ENCODE results near the gene PTPRN2.

Gene PTPRN2

DNA sequence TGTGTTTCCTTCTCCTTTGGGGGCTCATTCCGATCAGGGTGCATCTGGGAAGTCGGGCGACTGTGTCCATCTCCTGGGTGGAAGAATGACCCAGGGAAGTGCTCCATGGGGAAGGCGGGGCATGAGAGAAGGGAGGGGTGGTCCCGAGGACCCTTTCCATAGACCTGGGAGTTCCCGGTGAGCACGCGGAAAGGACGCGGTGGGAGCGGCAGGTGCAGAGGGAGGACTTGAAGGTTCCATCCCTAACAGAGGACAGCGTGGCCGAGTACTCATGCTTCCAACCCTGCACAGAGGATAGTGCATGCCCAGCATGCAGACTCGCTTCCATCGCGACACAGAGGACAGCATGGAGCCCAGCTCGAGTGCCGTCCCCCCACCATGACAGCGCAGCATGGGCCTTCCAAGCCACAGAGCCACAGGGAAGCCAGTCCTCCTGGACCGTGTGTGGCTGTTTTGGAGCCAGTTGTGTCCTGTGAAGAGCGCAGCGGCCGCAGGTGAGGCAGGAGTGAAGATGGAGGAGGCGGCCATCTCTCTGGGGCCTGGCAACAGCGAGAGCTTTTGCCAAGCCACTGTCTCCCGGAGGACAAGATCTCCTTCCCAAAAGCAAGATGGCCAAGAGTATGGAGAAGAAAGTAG is 969.4 kb downstream of the PTPRN2 start:
- peaks cover 20% of the 10 kb centered on the region for H3K4me1 Mint-ChIP-seq (ENCODE audit: low read depth)
- no peaks in the 10 kb centered on the region for H3K36me3 Mint-ChIP-seq (ENCODE audit: low read depth)
- DNase-seq: no peak
- H3K4me3 Mint-ChIP-seq: no peak overlapping the region
- H3K27ac Mint-ChIP-seq: no peak overlapping the region
- H3K9me3 Mint-ChIP-seq: no peaks in the 10 kb centered on the region
- peaks cover 3% of the 10 kb centered on the region for H3K27me3 Mint-ChIP-seq

- H3K9me3 Mint-ChIP-seq: no peaks in the 10 kb centered on the region
- H3K4me3 Mint-ChIP-seq: no peak overlapping the region
- H3K27ac Mint-ChIP-seq: no peak overlapping the region
- H3K27me3 Mint-ChIP-seq: peaks cover 3% of the 10 kb centered on the region
- peaks cover 17% of the 10 kb centered on the region for H3K4me1 Mint-ChIP-seq (ENCODE audit: low read depth)
- no peaks in the 10 kb centered on the region for H3K36me3 Mint-ChIP-seq (ENCODE audit: low read depth)
- no peak for DNase-seq
Observed at GRCh38 chr7:157617401-157617800, 970.2 kb downstream of the PTPRN2 start.

DNA sequence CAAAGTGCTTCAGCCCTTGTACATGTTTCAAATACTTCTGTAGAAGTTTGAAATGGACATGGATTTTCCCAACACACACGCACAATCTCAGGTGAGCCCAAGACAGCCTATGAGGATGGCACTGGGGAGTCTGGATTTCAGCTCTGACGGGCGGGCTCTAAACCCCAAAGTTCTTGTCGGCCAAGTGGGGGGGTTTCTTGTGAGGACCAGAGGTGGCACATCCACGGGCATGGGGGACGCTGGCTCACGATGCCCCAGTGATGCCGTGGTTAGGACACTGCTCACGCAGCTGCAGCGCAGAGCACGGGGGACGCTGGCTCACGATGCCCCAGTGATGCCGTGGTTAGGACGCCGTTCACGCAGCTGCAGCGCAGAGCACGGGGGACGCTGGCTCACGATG is 970.7 kb downstream of the PTPRN2 start:
- H3K27me3 Mint-ChIP-seq: no peaks in the 10 kb centered on the region
- no peaks in the 10 kb centered on the region for H3K36me3 Mint-ChIP-seq (ENCODE audit: low read depth)
- peaks cover 17% of the 10 kb centered on the region for H3K4me1 Mint-ChIP-seq (ENCODE audit: low read depth)
- no peaks in the 10 kb centered on the region for H3K9me3 Mint-ChIP-seq
- H3K27ac Mint-ChIP-seq: no peak overlapping the region
- no peak for DNase-seq
- H3K4me3 Mint-ChIP-seq: no peak overlapping the region

DNA sequence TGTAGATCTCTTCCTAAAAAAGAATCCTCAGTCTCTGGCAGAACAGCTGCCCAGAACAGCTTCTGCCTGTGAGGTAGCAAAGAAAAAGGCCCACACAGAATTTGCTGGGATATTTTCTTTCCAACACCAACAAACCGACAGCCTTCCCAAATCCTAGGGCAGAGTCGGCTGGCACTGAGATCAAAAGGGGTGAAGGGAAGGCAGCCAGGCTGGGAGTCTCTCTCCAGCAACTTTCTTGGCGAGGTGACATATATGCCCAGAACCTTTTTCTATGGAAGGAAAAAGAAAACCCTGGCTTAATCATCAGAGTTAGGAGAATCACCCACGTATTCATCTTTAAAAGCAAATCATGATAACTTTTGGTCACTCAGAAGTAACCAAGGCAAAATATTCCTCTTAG is 971.2 kb downstream of the PTPRN2 start:
- no peaks in the 10 kb centered on the region for H3K9me3 Mint-ChIP-seq
- no peaks in the 10 kb centered on the region for H3K27me3 Mint-ChIP-seq
- peaks cover 13% of the 10 kb centered on the region for H3K4me1 Mint-ChIP-seq (ENCODE audit: low read depth)
- no peak overlapping the region for H3K4me3 Mint-ChIP-seq
- no peak for DNase-seq
- no peaks in the 10 kb centered on the region for H3K36me3 Mint-ChIP-seq (ENCODE audit: low read depth)
- no peak overlapping the region for H3K27ac Mint-ChIP-seq

- peaks cover 12% of the 10 kb centered on the region for H3K4me1 Mint-ChIP-seq (ENCODE audit: low read depth)
- no peak overlapping the region for H3K27ac Mint-ChIP-seq
- H3K4me3 Mint-ChIP-seq: no peak overlapping the region
- no peaks in the 10 kb centered on the region for H3K9me3 Mint-ChIP-seq
- no peak for DNase-seq
- H3K27me3 Mint-ChIP-seq: no peaks in the 10 kb centered on the region
- H3K36me3 Mint-ChIP-seq (ENCODE audit: low read depth): no peaks in the 10 kb centered on the region
Observed at GRCh38 chr7:157615852-157616251, 971.8 kb downstream of the PTPRN2 start.

DNA sequence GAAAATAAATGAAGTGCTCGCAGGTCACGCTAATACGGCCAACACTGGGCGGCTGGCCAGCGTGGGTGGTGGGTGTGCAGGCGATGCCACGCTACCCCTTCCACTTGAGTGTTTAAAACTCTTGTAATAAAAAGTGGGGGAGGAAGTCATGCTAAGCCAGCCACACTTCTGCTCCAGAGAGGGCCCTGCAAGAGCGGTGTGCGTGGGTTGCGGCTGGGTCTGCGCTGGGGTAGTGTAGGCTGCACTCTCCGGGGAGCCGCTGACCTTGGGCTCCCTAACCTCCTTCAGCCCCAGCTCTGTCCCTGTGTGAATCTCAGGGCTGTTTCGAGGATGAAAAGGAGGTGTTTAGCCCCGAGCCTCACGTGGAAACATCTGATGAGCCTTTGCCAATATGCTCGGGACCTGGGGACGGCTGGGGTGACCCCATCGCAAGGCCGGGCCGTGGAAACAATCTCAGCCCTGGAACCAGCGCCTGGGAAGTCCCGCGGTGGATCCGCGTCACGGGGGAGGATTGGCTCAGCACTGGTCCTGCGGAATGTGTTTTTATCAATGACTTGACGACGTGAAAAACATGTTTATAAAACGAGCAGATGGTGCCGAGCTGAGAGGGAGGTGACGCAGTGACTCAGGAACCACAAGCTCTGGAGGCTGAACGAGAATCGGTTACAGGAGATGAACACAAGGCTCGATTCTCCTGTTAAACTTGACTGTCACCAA is 972.4 kb downstream of the PTPRN2 start:
- no peak for DNase-seq
- Mint-ChIP-seq H3K36me3 (ENCODE audit: low read depth) (no peaks in the 10 kb centered on the region), H3K27ac (no peak overlapping the region), H3K4me1 (ENCODE audit: low read depth) (peaks cover 12% of the 10 kb centered on the region), H3K27me3 (no peaks in the 10 kb centered on the region), H3K4me3 (no peak overlapping the region), H3K9me3 (no peaks in the 10 kb centered on the region)

DNA sequence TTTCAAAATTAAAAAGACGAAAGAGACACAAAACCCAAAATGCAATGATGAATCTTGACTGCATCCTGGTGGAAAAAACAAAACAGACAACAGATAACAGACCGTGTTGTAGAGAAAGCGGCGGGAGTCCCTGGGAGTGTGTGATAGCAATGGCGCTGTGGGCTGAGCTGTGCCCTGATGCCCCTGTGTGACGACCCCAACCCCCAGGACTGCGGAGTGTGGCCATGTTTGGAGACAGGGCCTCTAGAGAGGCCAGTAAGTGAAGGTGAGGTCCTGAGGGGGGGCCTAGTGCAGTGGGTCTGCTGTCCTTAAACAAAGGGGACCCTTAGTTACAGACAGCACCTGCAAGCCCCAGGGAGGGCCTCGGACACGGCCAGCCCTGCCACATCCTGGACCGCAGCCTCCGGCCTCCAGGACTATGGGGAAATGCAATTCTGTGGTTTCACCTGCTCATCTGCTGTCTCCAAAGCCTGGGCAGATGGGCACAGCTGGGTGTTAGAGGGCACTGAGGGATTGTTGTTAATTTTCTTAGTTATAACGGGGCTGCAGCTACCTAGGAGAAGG is 973.1 kb downstream of the PTPRN2 start:
- Mint-ChIP-seq H3K27ac (no peak overlapping the region), H3K36me3 (ENCODE audit: low read depth) (no peaks in the 10 kb centered on the region), H3K9me3 (no peaks in the 10 kb centered on the region), H3K4me3 (no peak overlapping the region), H3K4me1 (ENCODE audit: low read depth) (peaks cover 12% of the 10 kb centered on the region), H3K27me3 (no peaks in the 10 kb centered on the region)
- DNase-seq: no peak

DNA sequence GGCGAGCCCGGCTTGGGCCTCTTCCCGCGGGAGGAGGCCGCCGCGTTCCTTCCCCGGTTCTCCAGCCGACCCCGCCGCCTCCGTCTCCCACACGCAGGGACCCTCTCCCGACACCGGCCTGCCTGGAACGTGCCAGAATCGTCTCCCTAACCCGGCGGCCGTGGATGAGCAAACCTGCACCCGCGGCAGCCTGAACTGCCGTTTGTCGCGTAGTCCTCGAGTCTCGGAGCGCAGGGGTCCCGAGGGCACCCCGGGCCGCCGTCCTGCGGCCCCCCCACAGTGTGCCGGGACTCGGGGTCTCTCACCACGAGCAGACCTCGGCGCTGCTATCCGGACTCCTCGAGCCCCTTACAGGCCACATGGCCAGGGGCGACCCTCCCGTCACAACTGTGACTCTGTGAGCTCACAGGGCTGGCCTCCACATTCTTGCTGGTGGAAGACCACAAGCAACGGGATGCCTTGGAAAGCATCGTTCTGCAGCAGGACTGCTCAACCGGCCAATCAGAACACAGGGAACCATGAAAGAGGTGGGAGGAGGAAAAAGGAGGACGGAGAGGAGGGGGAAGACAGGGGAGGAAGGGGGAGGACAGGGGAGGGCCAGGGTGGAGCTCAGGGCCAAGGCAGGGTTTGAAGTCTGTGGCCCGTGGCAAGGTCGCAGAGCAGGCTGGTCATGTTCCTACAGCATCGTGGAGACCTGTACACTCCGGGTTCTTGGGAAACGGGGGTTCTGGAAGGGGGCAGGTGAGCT is 973.9 kb downstream of the PTPRN2 start:
- no peaks in the 10 kb centered on the region for H3K36me3 Mint-ChIP-seq (ENCODE audit: low read depth)
- H3K4me3 Mint-ChIP-seq: no peak overlapping the region
- DNase-seq: no peak
- no peak overlapping the region for H3K27ac Mint-ChIP-seq
- peaks cover 12% of the 10 kb centered on the region for H3K4me1 Mint-ChIP-seq (ENCODE audit: low read depth)
- no peaks in the 10 kb centered on the region for H3K9me3 Mint-ChIP-seq
- H3K27me3 Mint-ChIP-seq: no peaks in the 10 kb centered on the region

- peak overlapping the region; percentile 76 for H3K4me3 Mint-ChIP-seq
- H3K4me1 Mint-ChIP-seq (ENCODE audit: low read depth): peaks cover 12% of the 10 kb centered on the region
- no peaks in the 10 kb centered on the region for H3K27me3 Mint-ChIP-seq
- H3K27ac Mint-ChIP-seq: peak overlapping the region; percentile 85
- H3K36me3 Mint-ChIP-seq (ENCODE audit: low read depth): no peaks in the 10 kb centered on the region
- peak; percentile 79 for DNase-seq
- no peaks in the 10 kb centered on the region for H3K9me3 Mint-ChIP-seq
Observed at GRCh38 chr7:157612664-157613561, 974.7 kb downstream of the PTPRN2 start.

- Mint-ChIP-seq H3K4me3 (peak overlapping the region; percentile 76), H3K27ac (peak overlapping the region; percentile 85), H3K9me3 (no peaks in the 10 kb centered on the region), H3K4me1 (ENCODE audit: low read depth) (peaks cover 12% of the 10 kb centered on the region), H3K36me3 (ENCODE audit: low read depth) (no peaks in the 10 kb centered on the region), H3K27me3 (no peaks in the 10 kb centered on the region)
- peak; percentile 38 for DNase-seq
Observed at GRCh38 chr7:157612009-157612663, 975.5 kb downstream of the PTPRN2 start.

GRCh38 chr7:157611341-157611740 is 976.3 kb downstream of the PTPRN2 start:
- Mint-ChIP-seq H3K27me3 (no peaks in the 10 kb centered on the region), H3K4me3 (peak overlapping the region; percentile 35), H3K9me3 (no peaks in the 10 kb centered on the region), H3K36me3 (ENCODE audit: low read depth) (no peaks in the 10 kb centered on the region), H3K27ac (no peak overlapping the region), H3K4me1 (ENCODE audit: low read depth) (peaks cover 12% of the 10 kb centered on the region)
- no peak for DNase-seq

DNA sequence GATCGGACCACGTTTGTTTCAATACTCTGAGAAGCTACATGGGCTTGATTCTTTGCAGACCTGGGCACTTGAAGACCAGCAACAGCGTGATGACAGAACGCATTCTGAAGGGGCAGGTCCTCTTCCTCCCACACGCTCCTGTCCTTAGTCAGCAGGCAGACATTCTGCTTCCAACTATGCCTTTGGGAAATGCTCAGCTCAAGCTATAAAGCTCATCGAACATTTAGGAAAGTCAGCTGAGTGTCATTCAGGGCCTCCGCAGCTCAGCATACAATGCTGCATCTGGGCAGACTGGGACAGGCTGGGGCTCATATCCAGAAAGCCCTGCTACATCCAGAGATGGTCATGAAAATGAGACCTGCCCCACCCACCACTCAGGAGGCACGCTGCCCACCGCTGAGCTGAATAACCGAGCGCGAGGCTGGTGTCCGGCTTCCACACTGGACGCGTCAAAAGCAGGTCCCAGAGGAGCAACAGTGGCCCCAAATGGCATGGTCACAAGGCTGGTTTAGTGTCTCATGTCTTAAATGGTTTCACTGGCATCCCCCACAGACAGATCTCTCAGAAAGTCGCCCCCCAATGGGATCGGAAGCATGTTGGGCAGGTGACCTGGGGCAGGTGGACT is 976.8 kb downstream of the PTPRN2 start:
- no peak for DNase-seq
- Mint-ChIP-seq H3K4me1 (ENCODE audit: low read depth) (peaks cover 12% of the 10 kb centered on the region), H3K9me3 (no peaks in the 10 kb centered on the region), H3K4me3 (no peak overlapping the region), H3K27me3 (no peaks in the 10 kb centered on the region), H3K27ac (no peak overlapping the region), H3K36me3 (ENCODE audit: low read depth) (no peaks in the 10 kb centered on the region)

- Mint-ChIP-seq H3K9me3 (no peaks in the 10 kb centered on the region), H3K4me3 (no peak overlapping the region), H3K27ac (no peak overlapping the region), H3K4me1 (ENCODE audit: low read depth) (peaks cover 12% of the 10 kb centered on the region), H3K27me3 (no peaks in the 10 kb centered on the region), H3K36me3 (ENCODE audit: low read depth) (no peaks in the 10 kb centered on the region)
- no peak for DNase-seq
Observed at GRCh38 chr7:157609932-157610640, 977.5 kb downstream of the PTPRN2 start.

Data from activated T-cell treated with anti-CD3 and anti-CD28 coated beads, Interleukin-2, amount 50 U/mL, for 24 hours (primary cell).